HG03135 (cell line): ENCODE results near the gene GALNT2.
A peak's percentile ranks its signal among the peaks of the same experiment; 100 is the strongest.

Experiments
- ATAC-seq: cut with Tn5 transposase; IDR thresholded peaks from one replicate; pipeline ENCODE4 v1.9.1; 2021; ENCODE audit warnings: mild to moderate bottlenecking, moderate library complexity; ENCODE audit not compliant: unreplicated experiment

The GALNT2 gene

DNA sequence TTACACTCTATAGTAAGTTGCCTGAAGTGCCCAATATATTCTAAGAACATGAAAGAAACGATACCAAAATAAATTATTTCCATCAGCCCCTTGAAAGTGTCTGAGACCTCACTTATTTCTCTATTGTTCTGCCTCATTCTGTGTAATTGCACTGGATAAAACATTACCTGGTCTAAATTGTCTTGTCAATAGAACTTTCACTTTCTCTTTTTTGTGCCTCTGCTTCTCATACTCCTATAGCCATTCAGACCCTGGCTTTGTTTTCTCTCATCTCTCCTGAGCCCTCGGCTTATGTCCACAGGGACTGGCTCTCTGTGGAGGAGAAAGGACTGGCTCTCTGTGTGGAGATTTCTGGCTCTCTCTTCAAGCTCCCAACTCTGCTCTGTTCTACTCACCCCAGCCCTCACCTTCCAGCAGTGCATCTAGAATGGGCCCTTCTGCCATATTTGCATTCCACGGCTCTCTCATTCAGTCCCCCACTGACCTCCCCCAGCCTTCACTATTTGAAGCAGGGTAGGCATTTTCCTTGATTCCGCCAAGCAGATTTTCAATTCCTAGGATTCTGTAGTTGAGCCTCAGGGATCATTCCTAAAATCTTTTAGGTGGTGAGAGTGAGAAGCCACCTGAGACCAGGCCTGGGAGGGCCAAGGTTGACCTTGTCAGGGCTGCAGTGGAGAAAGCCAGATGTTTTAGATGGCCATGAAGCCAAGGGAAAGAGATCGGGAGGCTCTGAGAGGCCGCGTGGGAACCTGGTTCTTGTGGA is 15.9 kb upstream of the GALNT2 start:
- no peak for ATAC-seq

DNA sequence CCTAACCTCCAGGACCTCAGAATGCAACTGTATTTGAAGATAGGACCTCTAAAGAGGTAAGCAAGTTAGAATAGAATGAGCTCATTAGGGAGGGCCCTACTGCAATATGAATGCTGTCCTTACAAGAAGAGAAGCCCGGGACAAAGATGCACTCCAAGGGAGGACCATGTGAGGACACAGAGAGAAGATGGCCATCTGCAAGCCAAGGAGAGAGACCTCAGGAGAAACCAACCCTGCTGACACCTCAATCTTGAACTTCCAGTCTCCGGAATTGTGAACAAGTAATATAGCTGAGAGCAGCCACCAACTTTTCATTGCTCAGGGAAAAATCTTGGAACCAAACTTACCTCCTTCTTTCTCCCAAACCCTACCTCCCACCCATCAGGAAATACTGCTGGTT is 15.0 kb upstream of the GALNT2 start:
- no peak for ATAC-seq

DNA sequence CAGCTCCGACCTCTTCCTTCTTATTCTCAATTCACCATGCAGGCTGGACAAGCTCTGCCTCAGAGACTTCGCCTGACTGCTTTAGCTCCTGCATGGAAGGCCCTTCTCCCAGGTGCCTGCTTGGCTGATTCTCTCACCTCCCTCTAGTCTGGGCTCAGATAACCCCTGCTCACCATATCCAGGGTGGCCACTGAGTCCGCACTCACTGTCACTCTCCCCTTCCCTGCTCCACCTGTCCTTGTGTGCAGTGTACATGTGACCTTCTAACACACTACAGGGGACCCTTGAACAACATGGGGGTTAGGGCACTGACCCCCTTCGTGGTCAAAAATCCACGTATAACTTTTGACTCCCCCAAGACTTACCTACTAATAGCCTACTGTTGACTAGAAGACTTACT is 14.4 kb upstream of the GALNT2 start:
- ATAC-seq: no peak

DNA sequence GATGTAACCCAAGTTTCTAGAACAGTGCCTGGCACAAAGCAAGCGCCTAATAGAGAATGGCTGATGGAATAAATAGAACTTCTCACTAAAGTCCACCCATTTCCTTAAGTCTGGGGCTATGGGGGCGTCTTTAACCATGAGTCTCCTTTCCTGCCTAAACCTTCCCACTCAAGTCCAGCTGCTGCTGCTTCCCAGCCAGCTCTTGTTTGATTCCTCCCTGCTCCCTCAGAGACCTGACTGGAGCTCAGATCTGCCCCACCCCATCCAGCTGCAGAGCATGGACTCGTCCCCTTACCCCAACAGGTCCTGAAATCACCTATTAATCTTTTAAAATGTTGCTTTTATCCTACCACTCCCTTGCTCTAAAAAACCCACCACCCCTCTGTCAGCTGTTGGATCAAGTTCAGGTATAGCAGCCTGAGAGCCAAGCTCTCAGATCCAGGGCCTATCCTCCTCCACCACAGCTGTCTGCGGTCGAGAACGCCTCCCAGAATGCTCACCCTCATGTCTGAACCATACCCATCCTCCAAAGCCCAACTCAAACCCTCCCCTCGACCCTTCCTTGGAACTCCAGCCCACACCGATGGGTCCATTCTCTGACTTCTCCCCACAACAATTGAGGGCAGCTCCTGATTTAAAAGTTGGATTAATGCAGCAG is 12.8 kb upstream of the GALNT2 start:
- no peak for ATAC-seq

DNA sequence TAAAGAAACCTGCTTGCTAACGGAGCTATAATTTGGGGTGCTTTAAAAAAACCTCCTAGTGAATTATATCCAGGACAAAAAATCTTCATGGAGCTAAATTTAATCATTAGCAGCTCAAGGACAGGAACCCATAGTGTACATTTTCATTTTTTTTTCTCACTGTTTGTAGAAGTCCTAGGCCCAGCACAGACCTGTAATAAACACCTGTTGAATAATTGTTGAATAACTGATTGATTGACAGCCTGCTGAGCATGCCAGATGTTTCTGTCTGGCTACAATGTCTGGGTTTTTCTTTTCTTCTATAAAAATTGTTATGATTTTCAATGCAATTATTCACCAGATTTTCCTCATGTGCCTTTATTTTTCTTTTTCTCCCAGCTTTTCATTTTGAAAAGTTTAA is 10.9 kb upstream of the GALNT2 start:
- no peak for ATAC-seq

DNA sequence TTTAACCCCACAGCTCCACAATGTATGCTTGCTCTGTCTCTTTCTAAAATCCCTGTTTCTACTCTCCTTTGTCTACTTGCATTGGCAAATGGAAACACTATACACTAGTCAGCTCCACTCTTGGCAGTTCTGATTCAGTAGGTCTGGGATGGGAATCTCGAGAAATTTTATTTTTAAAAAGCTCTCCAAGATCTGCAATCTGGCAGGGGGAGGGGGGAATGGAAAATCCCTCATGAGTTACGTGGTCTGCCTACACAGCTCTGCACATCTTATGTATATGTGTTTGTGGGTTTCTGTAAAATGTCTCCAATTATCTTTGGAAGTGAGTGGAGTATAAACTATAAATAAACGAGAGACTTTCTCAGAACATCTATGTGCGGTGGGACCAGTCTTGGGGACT is 9.9 kb upstream of the GALNT2 start:
- ATAC-seq: no peak

DNA sequence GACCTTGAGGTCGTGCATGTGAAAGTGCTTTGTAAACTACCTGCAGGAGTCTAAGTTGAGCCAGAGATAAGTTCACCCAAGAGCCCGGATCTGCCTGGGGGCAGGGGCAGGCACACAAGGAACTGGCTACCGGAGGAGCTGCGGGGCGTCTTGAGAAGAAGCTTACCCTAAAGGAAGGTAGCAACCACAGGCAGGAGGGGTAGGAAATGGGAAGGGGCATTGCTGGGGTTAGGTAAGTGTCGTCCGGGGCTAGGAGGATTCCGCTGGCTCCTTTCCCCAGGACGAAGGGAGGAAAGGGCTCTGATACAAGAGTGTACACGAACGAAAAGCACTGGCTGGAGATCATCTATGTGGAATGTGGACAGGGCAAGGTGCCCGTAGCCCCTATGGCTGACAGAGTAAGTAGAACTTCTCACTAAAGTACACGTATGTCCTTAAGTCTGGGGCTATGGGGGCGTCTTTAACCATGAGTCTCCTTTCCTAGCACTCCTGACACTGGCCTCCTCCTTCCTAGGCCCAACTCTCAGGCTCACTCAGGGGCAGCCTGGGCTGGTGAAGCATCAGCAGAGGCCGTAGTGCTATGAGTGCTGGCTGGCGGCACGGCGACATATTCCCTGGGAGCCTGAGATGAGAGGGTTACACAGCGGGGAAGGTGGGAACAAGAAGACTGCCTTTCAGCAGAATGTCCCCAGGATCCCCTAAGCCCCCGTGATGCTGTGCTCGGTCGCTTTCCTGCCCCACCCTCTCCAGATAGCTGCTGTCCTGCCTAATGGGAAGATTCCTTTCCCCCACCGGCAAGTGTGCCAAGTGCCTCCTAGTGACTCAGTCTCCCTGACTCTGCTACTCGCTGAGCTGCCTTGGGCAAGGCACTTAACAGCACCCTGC is 9.1 kb upstream of the GALNT2 start:
- ATAC-seq: no peak

DNA sequence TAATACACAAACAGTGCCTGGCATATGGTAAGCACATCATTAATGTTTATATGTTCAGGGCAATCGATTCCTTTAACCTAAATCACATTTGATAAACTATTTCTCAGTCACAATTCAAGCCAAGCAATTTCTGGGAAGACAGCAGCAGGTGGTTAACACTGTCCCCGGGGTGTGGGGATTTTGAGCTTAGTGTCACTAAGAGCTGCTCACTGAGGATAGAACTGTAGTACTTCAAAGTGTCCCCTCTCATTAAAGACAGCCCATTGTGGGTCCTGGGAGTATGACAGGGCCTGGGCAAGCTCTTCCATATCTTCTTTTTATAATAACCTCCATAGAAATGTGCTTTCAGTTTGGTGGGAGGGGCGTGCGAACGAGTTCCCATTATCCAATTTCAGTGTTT is 8.4 kb upstream of the GALNT2 start:
- ATAC-seq: no peak

DNA sequence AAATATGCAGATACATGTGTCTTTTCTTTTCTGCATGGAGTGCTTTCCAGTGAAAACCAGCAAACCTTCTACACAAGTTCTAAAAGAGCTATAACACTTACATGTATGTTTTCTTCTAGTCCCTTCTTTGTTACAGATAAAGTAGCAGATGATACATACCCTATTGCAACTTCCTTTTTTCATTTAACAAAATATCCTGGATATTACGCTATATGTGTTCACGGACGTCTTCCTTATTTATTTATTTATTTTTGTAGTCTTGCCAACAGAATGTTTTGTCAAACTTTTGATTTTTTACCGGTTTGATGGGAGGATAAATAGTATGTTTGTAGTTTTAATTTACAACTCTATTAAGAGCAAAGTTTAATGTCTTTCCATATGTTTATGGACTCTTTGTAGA is 5.2 kb upstream of the GALNT2 start:
- ATAC-seq: no peak

DNA sequence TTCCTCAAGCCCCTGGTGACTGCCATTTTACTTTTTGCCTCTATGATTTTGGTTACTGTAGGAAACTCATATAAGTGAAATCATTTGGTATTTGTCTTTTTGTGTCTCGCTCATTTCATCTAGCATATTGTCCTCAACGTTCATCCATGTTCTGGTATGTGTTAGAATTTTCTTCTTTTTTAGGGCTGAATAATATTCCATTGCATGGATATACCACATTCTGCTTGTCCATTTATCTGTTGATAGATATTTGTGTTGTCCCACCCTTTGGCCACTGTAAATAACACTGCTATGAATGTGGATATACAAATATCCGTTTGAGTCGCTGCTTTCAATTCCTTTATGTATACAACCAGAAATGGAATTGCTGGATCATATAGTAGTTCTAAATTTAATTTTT is 4.5 kb upstream of the GALNT2 start:
- no peak for ATAC-seq

DNA sequence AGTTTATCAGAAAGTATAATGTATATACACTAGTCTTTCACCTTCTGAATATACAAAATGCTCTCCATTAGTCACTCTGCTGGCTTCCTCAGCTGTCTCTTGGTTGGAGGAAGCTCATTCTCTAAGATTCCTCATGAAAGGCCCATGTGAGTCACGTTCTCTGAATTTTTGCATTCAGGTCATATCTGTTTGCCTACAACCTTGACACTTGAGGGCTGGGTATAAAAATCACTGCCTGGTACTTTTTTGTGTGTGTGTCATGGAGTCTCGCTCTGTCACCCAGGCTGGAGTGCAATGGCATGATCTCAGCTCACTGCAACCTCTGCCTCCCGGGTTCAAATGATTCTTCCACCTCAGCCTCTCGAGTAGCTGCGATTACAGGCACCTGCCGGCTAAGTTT is 2.8 kb upstream of the GALNT2 start:
- no peak for ATAC-seq

DNA sequence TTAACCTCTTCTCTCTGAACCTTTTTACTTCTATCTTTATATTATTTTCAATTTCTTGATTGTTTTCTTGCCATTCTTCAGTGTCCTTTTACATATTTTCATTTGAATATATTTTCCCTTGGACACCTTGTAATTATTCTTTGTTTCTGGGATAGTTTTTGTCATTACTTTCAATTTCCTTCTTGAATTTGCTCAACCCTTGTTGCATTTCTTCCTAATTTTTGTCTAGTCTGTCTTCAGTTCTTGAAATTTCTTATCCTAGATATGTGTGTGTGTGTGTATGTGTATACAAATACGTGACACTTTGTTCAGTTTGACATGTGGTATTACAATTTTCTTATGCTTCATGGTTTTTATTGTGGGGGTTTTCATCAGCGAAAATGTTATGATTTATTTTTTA is 1.9 kb upstream of the GALNT2 start:
- no peak for ATAC-seq

DNA sequence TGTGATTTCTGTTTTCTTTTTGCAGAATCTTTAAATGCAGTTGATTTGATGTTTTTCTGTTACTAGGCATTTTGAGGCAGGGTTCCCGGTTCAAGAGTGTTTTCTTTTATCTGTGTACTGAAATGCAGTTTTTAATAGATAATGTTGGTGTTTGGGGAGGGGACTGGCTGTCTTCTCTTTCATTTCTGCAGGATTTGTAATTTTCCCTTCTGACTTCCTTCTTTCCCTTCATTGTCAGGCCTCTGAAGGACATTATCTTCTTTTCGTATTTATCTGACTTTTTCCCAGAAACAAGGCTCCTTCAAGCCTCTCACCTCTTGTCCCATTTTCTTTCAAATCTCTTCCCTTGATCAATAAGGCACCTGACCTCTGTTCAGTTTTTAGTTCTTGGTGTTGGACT is 1.5 kb upstream of the GALNT2 start:
- ATAC-seq: no peak

DNA sequence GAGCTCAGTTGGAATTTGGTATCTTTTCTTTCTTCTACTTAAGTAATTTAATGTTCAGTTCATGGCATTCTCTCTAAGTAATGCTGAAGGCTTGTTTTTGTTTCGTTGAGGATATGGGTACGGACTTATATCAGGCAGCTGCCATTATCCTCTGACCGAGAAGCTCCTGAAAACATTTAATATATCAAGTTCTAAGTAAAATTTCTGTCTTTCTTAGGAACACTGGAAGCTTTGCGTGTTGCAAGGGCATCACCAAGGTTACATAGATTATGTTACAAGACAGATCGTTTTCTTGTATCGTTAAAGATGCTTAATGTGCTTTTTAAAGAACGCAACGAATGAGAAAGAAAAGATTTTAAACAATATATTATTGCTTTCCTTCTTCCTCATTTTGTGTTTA is 1.0 kb upstream of the GALNT2 start:
- ATAC-seq: no peak

DNA sequence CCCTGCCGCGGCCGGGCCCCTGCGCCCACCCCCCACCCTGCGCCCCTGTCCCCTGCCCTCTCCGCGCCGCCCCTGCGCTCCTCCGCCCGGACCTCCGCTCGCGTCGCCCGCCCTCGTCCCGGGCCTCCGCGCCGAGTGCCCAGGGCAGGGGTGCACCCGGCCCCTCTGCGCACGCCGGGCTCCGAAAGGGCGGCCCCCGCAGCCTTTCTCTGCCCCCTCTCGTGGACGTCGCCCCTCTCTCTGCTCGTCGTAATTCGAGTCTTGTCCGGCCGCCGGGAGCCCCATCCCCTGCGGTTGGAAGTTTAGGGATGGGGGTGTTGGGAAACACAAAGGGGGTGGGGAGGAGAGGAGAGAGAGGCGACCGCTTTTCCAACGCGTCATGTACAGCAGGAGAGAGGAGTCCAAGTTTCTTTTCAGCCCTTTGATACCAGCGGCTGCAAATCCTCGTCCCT is 407 bp downstream of the GALNT2 start:
- peak; percentile 18 for ATAC-seq

DNA sequence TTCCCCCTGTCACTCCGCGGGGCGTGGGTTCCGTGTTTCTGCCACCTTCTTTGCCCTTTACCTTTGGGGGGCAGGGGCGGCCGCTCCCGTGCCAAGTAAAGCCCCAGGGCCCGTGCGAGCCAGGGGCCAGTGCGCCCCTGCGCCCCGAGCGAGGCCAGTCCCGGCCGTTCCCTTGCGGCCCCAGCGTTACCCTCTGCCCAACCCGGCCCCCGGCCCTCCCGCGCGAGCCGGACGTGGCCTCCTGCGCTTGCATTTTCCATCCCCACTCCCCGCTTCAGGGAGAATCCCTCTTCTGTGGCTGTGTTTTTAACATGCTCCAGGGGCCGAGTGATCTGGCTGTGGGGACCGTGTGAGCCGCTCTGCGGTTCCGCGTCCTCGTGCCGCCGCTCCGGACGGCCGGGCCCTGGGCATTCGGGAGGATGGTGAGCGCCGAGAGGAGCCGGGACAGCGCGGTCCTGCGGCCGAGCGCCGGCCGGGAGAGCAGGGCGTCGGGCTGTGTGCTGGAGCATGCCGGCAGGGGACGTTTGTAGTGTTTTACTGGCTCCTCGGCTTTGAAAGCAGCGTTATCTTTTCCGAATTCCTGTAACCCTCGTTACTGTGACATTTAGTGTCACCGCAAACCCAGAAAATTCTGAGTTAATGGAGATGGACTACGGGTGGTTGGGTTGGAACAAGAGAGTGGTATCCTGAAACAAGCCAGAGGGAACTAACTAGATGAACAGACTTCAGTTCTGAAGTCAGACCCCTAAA is 1.0 kb downstream of the GALNT2 start:
- ATAC-seq: no peak

DNA sequence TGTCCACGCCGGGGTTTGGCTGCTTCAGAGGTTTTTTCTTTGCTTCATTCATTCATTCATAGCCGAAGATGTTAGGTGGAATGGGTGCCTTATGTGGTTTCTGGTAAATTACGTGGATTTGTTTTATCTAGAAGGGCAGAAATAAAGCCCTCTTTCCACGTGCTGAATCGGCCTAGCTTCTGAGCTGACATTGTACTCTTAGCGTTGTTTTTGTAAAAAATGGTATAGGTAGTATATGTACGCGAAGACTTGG is 1.5 kb downstream of the GALNT2 start:
- ATAC-seq: no peak

DNA sequence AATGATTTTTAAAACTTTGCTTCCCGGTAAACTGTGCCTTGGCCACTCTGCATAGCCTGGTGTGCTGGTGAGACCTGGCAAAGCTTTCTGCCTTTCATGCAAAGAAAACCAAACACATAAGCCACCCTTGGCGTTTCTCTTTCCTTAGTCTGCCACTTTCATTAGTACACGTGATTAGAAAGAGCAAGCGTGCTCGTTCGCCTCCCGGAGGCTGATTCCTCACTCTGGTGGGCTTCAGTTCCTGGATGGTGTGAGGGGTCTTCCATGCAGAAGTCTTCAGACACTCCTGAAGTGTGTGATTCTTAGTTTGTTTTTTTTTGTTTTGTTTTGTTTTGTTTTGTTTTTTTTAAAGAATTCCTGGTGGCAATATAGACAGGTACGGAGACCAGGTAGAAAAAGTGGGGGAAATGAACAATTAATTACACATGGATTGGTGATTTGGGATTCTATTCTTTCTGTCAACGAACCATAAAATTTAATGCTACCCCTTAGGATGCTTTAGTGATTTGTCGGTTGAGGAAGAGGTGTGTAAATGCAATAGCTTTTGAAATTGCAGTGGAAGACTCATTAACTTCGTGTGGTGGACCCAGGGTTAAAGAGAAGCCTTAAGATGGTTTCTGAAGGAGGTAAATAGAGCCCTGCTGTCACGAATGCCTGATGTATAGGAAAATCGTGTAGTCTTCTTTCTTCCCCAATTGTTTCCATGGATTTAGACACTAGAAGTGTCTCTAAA is 2.1 kb downstream of the GALNT2 start:
- no peak for ATAC-seq

DNA sequence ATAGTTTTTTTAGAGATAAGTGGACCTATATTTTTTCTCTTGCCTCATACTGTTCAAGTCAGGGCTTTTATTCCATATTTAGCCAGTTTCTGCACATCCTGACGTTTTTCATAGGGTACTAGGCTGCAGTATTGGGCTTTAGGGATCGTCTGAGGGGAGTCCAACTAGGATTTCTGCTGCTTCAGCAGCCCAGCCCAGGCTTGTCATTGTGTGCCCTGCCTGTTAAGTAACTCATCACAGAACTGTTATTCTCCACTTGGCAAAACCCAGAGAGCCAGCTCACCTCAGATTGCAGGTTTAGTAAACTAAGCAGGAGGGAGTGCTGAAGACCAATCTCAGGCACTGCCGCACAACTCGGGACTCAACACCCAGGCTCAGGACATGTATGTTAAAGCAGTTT is 2.8 kb downstream of the GALNT2 start:
- no peak for ATAC-seq

DNA sequence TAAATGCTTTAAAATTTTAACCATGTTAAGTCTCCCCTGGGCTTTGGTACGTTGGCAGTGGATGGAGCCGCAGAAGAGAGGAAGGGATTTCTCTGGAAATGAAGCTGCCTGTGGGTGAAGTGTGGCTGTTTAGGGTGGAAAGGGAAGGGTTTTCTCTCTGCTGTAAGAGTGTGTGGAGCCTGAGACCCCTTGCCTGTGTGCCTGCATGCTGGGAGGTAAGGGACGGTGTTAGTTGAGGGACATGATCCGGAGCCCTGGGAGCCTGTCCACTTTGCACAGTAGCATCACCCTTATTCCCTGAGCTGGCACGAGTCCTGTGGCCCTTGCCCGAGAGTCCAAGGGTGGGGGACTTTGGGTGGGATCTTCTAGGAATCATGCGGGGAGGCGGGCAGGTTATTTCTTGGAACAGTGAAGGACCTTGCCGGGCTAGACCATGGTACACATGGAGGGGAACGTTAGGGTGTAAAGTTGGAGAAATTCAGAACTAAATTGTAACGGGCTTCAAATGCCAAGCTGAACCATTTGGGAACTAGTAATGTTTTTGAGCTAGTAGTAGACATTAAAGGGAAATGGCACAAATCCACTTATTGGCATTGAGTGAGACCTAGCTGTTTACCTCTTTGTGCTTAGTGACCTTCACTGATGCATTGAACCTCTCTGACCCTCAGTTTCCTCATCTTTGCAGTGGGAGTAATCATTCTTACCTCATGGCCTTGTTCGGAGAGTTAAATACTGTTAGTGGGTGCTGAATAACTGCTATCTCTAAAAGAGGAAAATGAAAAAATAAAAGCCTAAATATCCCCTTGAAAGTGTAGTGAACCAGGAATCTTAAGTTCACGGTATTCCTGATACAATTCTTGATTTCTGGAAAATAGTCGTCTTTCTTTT is 3.5 kb downstream of the GALNT2 start:
- no peak for ATAC-seq
